GM19372 (cell line): Measurements from ENCODE around the gene FAM131C.

Experiments used
- ATAC-seq: cut with Tn5 transposase; IDR thresholded peaks from one replicate; pipeline ENCODE4 v1.9.1; 2021; ENCODE audit warnings: mild to moderate bottlenecking, low read depth, moderate library complexity; ENCODE audit not compliant: unreplicated experiment

Gene FAM131C, protein sequence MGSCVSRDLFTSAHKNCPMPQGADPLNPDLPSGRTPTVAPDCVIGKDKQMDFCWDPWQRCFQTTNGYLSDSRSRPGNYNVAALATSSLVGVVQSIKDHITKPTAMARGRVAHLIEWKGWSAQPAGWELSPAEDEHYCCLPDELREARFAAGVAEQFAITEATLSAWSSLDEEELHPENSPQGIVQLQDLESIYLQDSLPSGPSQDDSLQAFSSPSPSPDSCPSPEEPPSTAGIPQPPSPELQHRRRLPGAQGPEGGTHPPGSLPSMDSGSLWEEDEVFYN

GRCh38 chr1:16073490-16074119 lies at the start of gene FAM131C:
FAM131C (minus strand) TSS chr1:16073651; CDS start chr1:16073442, 209 bp downstream.
- no peak for ATAC-seq

- no peak for ATAC-seq
Observed at GRCh38 chr1:16122916-16123315, 49.5 kb upstream of the FAM131C start.

GRCh38 chr1:16122350-16122881 lies 49.0 kb upstream of the FAM131C start:
- no peak for ATAC-seq

GRCh38 chr1:16120940-16121410 lies 47.5 kb upstream of the FAM131C start:
- ATAC-seq = no peak

GRCh38 chr1:16120407-16120806 lies 47.0 kb upstream of the FAM131C start:
- ATAC-seq = no peak

- no peak for ATAC-seq
Observed at GRCh38 chr1:16119926-16120325, 46.5 kb upstream of the FAM131C start.

GRCh38 chr1:16119504-16119903 lies 46.1 kb upstream of the FAM131C start:
- ATAC-seq = no peak

DNA sequence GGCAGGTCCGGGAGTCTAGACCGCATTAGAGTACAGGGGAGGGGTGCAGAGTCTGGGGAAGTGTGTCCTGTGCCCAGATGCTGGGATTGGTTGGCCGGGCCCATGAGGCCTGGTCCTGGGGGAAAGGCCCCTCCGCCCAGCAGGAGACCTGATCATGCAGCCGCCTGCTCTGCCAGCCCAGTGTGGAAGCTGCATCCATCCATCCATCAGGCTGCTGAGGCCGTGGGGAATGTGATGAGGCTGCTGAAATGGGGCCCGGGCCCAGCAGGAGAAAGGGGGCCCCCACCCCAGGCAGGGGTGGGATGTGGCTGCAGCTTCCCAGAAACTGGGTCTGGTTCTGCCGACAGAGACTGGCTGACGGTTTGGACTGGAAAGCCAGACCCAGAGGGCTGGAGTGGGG lies 45.3 kb upstream of the FAM131C start:
- no peak for ATAC-seq

DNA sequence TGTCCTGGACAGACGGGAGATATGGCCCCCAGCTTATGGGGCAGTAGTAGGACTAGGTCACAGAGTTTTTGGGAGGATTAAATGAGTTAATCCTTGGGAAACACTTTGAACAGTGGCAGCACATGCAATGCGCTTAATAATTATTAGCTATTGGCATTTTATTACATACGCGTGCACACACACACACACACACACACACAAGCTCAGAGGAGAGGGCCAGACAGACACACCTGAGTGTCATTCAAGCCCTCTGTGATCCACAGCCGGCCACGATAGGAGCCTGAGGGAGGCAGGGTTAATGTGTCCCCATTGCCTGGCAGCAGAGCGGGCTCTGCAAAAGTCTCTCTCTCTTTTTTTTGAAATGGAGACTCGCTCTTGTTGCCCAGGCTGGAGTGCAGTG lies 44.5 kb upstream of the FAM131C start:
- no peak for ATAC-seq

- no peak for ATAC-seq
Observed at GRCh38 chr1:16117369-16117768, 43.9 kb upstream of the FAM131C start.

GRCh38 chr1:16116625-16117024 lies 43.2 kb upstream of the FAM131C start:
- ATAC-seq = no peak

GRCh38 chr1:16116002-16116401 lies 42.6 kb upstream of the FAM131C start:
- no peak for ATAC-seq

- ATAC-seq = no peak
Observed at GRCh38 chr1:16115468-16115983, 42.1 kb upstream of the FAM131C start.

DNA sequence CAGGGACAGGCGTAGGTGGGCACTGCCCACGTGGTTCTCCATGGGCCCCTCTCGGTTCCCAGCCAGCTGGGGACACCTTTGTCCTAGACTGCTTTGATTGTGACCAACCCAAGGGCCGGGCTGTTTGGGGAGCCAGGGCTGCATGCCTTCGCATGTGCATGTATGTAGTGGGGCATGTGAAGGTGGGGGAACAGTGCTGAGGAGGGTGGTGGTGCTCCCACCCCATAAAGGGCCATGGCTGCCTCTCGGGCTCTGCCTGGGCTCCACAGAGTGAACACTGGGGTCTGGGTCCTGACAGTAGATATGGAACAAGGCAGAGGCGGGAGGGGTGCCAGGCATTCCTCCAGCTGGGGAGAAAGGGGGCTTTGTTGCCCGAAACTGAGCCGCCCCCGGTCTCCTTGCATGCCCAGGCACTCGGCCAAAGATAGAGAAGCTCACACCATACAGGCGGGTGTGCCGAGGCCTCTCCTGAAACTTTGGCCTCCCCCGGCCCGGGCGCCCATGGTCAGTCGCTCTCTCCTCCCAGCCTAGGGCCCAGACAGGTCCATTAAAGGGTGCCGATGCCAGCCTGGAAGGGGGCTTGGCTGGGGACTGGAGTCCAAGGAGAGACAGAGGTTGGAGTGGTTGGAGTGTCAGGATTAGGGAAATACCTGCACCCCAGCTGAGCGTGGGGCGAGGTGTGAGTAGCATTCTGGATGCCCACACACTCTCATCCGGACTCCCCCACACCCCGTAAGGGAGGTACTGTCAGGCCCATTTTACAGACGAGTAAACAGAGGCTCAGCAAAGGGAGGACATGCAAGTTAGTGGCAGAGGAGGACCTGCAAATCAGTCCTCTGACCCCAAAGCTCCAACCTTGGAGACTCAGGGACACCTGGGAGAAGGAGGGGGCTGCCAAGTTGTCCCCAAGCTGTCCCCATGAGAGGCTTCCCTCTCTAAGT lies 41.3 kb upstream of the FAM131C start:
- no peak for ATAC-seq

- no peak for ATAC-seq
Observed at GRCh38 chr1:16112596-16113555, 39.4 kb upstream of the FAM131C start.

DNA sequence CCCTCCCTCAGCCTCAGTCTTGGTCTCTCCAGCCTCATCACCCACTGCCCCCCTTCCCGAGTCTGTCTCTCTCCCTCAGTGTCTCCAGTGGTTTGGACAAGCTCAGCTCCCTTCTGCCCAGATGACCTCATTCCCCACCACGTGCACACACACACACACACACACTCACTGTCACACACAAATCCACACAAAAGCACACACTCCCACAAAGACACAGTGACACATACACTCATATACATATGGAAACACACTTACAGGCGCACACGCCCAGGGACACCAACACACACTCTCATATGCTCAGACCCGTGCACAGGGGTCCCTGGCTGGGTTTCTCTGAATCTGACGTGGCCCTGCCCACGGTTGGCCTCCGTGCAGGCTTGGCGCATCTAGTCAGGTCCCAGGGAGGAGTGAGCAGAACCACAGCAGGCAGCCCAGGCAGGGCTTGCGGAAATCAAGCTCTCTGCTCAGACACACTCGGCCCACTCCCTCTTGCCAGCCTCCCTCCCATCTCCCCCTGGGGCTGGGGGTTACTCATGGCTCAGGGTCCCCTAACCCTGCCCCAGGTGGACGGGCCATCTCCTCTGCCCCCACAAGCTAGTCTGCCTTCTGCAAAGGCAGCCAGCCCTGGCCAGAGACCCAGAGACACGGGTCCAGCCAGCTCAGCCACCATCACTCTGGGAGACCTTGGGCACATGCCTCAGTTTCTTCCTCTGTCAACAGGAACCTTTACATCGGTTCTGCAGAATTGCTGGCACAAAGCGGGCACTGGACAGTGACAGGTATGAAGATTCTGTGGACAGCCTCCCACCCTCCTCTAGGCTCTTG lies 38.5 kb upstream of the FAM131C start:
- no peak for ATAC-seq

GRCh38 chr1:16110884-16111283 lies 37.4 kb upstream of the FAM131C start:
- no peak for ATAC-seq

- no peak for ATAC-seq
Observed at GRCh38 chr1:16110456-16110855, 37.0 kb upstream of the FAM131C start.

DNA sequence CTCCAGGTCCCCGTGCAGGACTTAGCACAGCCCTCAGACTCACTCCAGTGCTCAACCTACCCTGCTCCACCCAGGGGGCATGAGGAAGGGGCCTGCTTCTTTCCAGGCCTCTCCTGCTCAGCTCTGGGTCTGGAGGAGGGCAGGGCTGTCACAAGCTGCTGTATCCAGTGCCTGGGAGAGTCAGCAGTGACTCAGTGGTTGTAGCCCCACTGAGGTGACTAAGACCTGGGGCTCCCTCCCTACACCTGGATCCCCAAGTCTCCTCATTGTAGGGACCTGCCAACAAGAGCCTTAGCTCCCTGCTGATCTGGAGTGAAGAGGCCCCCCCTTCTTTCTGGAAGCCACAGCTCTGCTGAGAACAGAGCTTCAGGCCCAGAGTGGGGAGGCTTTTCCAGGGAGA lies 36.1 kb upstream of the FAM131C start:
- ATAC-seq = no peak
